ENCODE measurements around the gene MSLN. TPM values are rescaled to one million over a fixed set of nuclear protein-coding genes. Genes with fewer than 3 reads are reported as not detected.
"Not testable (repeated sequence)": the region's sequence is repeated elsewhere in the genome, so short reads cannot be mapped to it uniquely, and the experiment has no call there.

The MSLN gene
- polyA plus RNA-seq, 4 donors: 2.3 to 27.1 (median 12.3) TPM

DNA sequence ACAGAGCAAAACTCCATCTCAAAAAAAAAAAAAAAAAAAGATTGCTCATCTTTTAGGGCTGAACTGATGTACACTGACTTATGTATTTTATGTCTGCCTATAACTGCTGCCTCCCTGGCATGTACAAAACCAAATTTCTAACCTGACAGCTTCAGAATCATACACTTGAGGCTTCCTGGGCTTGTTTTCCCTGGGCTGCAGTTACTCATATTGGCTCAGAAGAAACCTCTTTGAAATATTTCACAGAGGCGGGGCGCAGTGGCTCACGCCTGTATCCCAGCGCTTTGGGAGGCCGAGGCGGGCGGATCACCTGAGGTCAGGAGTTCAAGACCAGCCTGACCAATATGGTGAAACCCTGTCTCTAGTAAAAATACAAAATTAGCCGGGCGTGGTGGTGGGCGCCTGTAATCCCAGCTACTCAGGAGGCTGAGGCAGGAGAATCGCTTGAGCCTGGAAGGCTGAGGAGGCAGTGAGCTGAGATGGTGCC, 6.4 kb upstream of the MSLN start:
- DNase-seq (ENCODE audit: low read depth in 4 of 4, low spot score in 3 of 4): not testable (repeated sequence)

DNA sequence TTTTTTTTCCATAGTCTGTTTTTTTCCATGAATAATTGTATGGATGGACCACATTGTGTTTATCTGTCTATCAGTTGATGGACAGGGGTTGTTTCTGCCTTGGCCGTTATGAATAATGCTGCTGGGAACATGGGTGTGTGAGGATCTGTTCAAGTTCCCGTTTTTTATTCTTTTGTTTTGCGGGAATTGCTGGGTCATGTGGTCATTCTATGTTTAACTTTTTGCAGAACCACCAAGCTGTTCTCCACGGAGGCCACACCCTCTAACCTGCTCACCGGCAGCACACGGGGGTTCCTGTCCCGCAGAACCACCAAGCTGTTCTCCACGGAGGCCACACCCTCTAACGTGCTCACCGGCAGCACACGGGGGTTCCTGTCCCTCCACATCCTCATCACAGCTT, 5.9 kb upstream of the MSLN start:
- no peak for DNase-seq (ENCODE audit: low read depth in 4 of 4, low spot score in 3 of 4)

GRCh38 chr16:756428-756827, 4.1 kb upstream of the MSLN start:
- no peak for DNase-seq (ENCODE audit: low read depth in 4 of 4, low spot score in 3 of 4)

GRCh38 chr16:759110-759910, 1.2 kb upstream of the MSLN start:
- no peak for DNase-seq (ENCODE audit: low read depth in 4 of 4, low spot score in 3 of 4)

DNA sequence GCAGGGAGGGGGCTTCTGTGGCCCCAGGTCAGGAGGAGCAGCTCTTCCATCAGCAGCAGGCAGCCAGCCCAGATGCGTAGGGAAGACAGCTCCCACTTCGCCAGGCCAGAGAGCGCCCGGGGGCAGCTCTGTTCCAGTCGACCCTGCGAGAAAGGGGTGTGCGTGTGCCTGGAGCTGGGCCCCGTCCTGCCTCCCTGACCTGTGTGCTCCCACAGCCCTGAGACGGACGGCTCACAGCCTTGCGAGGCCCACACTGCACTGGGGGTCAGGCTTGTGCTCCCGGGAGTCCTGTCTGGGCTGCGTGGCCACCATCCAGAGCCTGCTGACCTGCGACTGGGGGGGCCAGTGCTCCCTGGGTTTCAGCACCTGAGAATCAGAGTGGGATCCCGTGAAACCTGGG, 469 bp upstream of the MSLN start:
- no peak for DNase-seq (ENCODE audit: low read depth in 4 of 4, low spot score in 3 of 4)

DNA sequence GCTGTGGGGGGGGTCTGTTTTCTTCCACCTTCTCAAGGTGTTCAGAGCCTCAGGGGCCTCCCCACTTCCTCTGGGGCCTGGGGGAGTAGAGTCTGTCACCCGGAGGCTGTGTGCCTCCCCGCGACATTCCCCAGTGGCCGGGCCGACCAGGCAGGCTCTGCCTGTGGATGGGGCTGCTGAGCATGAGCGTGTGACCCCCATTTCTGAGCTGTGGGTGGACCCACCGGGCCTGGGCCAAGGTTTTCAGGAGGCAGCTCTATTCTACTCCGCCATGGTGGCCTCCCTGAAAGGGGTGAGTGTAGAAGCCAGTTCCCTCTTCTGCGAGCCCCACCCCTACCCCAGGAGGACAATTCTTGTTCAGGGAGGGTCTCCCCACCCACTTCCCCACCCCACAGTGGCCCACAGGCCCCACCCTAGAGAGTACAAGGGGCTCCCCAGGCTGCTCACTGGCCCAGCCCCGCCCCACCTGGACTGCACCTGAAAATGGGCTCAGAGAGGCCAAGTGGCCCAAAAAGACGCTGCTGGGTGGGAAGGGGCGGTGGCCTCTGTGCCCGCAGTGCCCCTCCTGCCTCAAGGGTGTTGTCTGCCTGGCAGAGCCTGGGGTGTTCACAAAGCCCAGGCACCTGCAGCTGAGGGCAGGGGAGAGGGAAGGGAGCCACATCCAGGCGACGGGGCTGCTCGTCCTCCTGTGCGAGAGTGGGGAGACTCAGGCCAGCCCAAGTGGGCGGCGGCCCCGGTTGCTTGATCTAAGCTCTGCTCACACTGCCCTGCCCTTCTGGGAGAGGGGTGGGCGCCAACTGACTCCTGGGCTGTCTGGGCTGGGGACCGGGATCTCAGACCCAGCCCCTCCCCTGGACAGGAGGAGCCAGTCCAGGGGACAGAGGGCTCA, 1.3 kb downstream of the MSLN start:
- no peak for DNase-seq (ENCODE audit: low read depth in 4 of 4, low spot score in 3 of 4)

GRCh38 chr16:762595-763268, 2.2 kb downstream of the MSLN start:
- no peak for DNase-seq (ENCODE audit: low read depth in 4 of 4, low spot score in 3 of 4)

- DNase-seq (ENCODE audit: low read depth in 4 of 4, low spot score in 3 of 4): no peak
Observed at GRCh38 chr16:763369-764183, 3.0 kb downstream of the MSLN start.

GRCh38 chr16:764184-764750, 3.7 kb downstream of the MSLN start:
- no peak for DNase-seq (ENCODE audit: low read depth in 4 of 4, low spot score in 3 of 4)

DNA sequence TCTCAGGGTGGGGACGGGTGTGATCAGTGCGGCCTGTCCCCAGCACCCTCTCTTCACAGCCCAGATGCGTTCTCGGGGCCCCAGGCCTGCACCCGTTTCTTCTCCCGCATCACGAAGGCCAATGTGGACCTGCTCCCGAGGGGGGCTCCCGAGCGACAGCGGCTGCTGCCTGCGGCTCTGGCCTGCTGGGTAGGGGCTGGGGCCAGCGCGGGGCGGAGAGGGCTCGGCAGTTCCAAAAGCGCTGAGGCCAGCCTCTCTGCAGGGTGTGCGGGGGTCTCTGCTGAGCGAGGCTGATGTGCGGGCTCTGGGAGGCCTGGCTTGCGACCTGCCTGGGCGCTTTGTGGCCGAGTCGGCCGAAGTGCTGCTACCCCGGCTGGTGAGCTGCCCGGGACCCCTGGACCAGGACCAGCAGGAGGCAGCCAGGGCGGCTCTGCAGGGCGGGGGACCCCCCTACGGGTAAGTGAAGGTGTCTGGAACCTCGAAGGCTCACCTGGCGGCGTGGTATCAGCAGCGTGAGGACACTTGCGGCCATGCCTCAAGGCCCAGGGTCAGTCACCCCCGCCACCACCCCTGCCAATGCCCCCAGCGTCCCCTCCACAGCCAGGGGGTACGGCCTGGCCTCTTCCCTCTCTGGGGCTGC, 4.4 kb downstream of the MSLN start:
- DNase-seq (ENCODE audit: low read depth in 4 of 4, low spot score in 3 of 4): no peak

GRCh38 chr16:765488-765865, 4.9 kb downstream of the MSLN start:
- no peak for DNase-seq (ENCODE audit: low read depth in 4 of 4, low spot score in 3 of 4)

DNA sequence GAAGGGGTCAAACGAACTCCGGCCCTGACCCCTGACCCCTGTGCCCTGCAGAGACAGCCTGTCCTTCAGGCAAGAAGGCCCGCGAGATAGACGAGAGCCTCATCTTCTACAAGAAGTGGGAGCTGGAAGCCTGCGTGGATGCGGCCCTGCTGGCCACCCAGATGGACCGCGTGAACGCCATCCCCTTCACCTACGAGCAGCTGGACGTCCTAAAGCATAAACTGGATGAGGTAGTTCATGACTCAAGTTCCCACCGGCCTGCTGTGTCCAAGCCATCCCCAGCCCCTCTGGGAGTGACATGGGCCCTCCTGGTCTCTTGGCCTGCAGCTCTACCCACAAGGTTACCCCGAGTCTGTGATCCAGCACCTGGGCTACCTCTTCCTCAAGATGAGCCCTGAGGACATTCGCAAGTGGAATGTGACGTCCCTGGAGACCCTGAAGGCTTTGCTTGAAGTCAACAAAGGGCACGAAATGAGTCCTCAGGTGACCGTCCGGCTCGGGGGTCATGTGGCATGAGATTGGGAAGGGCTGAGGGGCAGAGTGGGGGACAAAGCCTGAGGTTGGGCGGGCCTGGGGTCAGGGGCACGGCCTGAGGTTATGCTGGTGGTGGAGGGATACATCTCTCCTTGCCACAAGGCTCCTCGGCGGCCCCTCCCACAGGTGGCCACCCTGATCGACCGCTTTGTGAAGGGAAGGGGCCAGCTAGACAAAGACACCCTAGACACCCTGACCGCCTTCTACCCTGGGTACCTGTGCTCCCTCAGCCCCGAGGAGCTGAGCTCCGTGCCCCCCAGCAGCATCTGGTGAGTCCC, 5.7 kb downstream of the MSLN start:
- no peak for DNase-seq (ENCODE audit: low read depth in 4 of 4, low spot score in 3 of 4)

- no peak for DNase-seq (ENCODE audit: low read depth in 4 of 4, low spot score in 3 of 4)
Observed at GRCh38 chr16:766820-767640, 6.5 kb downstream of the MSLN start.

- DNase-seq (ENCODE audit: low read depth in 4 of 4, low spot score in 3 of 4): no peak
Observed at GRCh38 chr16:767743-768235, 7.3 kb downstream of the MSLN start.

DNA sequence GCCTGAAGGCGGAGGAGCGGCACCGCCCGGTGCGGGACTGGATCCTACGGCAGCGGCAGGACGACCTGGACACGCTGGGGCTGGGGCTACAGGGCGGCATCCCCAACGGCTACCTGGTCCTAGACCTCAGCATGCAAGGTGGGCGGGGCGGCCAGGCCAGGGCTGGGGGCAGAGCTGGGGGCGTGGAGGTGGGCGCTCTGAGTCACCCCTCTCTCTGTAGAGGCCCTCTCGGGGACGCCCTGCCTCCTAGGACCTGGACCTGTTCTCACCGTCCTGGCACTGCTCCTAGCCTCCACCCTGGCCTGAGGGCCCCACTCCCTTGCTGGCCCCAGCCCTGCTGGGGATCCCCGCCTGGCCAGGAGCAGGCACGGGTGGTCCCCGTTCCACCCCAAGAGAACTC, 7.9 kb downstream of the MSLN start:
- no peak for DNase-seq (ENCODE audit: low read depth in 4 of 4, low spot score in 3 of 4)

- no peak for DNase-seq (ENCODE audit: low read depth in 4 of 4, low spot score in 3 of 4)
Observed at GRCh38 chr16:769184-769784, 8.8 kb downstream of the MSLN start.

DNA sequence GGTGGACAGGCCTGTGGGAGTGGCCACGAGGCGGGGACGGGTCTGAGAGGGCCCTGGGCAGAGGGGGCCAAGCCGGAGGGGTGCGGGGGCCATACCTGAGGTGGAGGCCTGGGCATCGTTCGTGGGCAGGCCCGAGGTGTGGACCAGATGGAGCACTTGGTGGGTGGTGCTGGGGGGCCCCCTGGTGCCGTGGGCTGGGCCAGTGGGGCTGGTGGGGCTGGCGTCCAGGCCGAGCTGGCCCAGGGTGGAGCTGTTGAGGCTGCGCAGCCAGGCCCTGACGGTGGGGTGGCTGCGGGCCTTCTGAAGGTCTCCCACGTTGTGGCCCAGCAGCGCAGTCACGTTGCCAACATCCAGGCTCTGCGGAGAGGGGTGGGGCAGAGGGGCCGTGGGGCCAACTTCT, 9.4 kb downstream of the MSLN start:
- DNase-seq (ENCODE audit: low read depth in 4 of 4, low spot score in 3 of 4): no peak

All from left renal pelvis (tissue), 4 donors.